GM21447 (cell line): Measurements from ENCODE around the gene MYCN.

ENCODE experiments used
- ATAC-seq: cut with Tn5 transposase; IDR thresholded peaks from one replicate; pipeline ENCODE4 v1.9.1; 2021; ENCODE audit not compliant: unreplicated experiment

MYCN gene

GRCh38 chr2:15930589-15931318 lies 9.6 kb upstream of the MYCN start:
- no peak for ATAC-seq

GRCh38 chr2:15931319-15931890 lies 8.9 kb upstream of the MYCN start:
- no peak for ATAC-seq

GRCh38 chr2:15931950-15932349 lies 8.4 kb upstream of the MYCN start:
- ATAC-seq: no peak

- ATAC-seq: no peak
These were observed 7.8 kb upstream of the MYCN start for GRCh38 chr2:15932394-15933183.

- no peak for ATAC-seq
These were observed 7.0 kb upstream of the MYCN start for GRCh38 chr2:15933184-15933845.

- no peak for ATAC-seq
These were observed 5.9 kb upstream of the MYCN start for GRCh38 chr2:15934291-15934945.

GRCh38 chr2:15935189-15935588 lies 5.2 kb upstream of the MYCN start:
- ATAC-seq: no peak

- ATAC-seq: no peak
These were observed 4.7 kb upstream of the MYCN start for GRCh38 chr2:15935675-15936074.

- ATAC-seq: no peak
These were observed 3.9 kb upstream of the MYCN start for GRCh38 chr2:15936277-15937104.

- no peak for ATAC-seq
These were observed 3.1 kb upstream of the MYCN start for GRCh38 chr2:15937105-15937881.

GRCh38 chr2:15937882-15938802 lies 2.2 kb upstream of the MYCN start:
- no peak for ATAC-seq

GRCh38 chr2:15938803-15939555 lies 1.4 kb upstream of the MYCN start:
- no peak for ATAC-seq

GRCh38 chr2:15939556-15939853 lies 845 bp upstream of the MYCN start:
- no peak for ATAC-seq

GRCh38 chr2:15940661-15941480 lies 521 bp downstream of the MYCN start:
- no peak for ATAC-seq

GRCh38 chr2:15941481-15941850 lies 1.1 kb downstream of the MYCN start:
- no peak for ATAC-seq

- no peak for ATAC-seq
These were observed 1.7 kb downstream of the MYCN start for GRCh38 chr2:15941871-15942710.
